ENCODE data around the gene MAPK8.

Gene MAPK8

DNA sequence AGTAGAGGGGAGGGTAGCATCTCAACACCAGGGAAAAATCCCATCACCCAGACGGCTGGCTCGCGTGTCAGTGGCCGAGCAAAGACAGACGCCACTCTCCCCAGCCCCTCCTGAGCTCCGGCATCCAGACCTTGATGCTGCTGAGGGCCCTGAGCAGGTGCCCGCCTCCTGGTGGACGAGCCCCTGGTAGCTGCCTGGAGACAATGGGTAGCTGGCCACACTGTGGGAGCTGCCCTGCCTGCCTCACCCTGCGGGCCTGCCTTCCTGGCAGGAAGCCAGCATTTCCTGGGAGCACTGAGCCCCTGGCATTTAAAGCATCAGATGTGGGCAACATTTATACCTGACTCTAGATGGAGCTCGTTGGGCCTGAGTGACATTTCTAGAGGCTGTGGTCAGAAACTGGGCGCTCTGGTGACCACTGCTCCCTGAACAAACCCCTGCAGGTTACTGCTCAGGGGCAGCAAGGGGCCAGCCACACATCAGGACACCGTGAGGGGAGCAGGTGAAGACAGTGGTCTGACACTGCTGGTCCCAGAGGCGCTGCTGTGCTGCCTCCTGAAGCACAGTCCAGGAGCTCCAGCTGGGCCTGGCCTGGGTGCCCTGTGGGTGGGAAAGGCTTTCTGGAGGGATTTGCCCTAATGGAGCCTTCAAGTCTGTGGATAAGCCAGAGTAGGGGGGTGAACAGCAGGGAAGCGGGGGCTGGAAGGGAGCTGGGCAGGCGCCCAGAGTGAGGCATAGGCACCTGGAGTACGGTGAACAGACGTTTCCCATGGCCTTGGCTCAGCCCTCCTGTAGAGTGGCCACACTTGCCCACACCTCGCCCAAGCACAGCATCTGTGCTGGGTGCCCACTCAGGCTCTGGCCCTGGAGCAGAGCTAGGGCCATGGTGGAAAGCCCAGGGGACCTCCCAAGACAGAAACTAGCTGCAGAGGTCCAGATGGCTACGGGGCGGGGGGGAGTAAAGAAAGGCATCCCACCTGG, 138.7 kb downstream of the MAPK8 start:
- TF ChIP-seq CTCF (IDR thresholded peaks at IDR 0.05): no peak
- H3K27ac ChIP-seq: no peak overlapping the region
- no peaks in the 10 kb centered on the region for H3K27me3 ChIP-seq
- no peaks in the 10 kb centered on the region for H3K36me3 ChIP-seq
- no peak overlapping the region for H3K4me3 ChIP-seq (ENCODE audit: low read depth in 1 of 2, low read length in 1 of 2)
- H3K4me1 ChIP-seq (ENCODE audit: control insufficient read depth in 1 of 2, insufficient read depth in 1 of 2, low read depth in 1 of 2, low read length in 1 of 2): no peaks in the 10 kb centered on the region
- no peaks in the 10 kb centered on the region for H3K9me3 ChIP-seq

- Histone ChIP-seq H3K4me3 (ENCODE audit: low read depth in 1 of 2, low read length in 1 of 2) (no peak overlapping the region), H3K27ac (no peak overlapping the region), H3K36me3 (no peaks in the 10 kb centered on the region), H3K4me1 (ENCODE audit: control insufficient read depth in 1 of 2, insufficient read depth in 1 of 2, low read depth in 1 of 2, low read length in 1 of 2) (no peaks in the 10 kb centered on the region), H3K9me3 (no peaks in the 10 kb centered on the region), H3K27me3 (no peaks in the 10 kb centered on the region)
- TF ChIP-seq CTCF (IDR thresholded peaks at IDR 0.05): no peak
Observed at GRCh38 chr10:48445932-48446331, 139.5 kb downstream of the MAPK8 start.

DNA sequence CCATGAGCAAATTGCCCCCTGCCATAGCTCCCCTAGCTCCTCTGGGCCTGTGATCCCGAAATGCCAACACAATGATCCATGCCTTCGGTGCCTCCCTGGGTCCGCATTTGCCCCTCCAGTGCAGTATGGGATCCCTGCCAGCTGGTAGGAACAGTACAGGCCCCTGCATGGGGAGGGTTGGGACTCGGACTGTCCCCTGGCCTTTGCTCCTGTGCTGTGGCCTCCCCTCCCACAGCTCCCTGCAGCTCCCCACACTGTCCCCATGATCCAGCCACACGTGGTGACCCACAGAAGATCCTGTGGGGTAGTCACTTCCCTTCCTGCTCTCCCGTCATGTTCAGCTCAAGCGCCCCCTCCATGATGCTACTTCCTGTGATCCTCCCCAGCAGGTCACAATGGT, 140.3 kb downstream of the MAPK8 start:
- no peak for TF ChIP-seq CTCF (IDR thresholded peaks at IDR 0.05)
- Histone ChIP-seq H3K27me3 (no peaks in the 10 kb centered on the region), H3K36me3 (no peaks in the 10 kb centered on the region), H3K4me3 (ENCODE audit: low read depth in 1 of 2, low read length in 1 of 2) (no peak overlapping the region), H3K27ac (no peak overlapping the region), H3K4me1 (ENCODE audit: control insufficient read depth in 1 of 2, insufficient read depth in 1 of 2, low read depth in 1 of 2, low read length in 1 of 2) (no peaks in the 10 kb centered on the region), H3K9me3 (no peaks in the 10 kb centered on the region)

DNA sequence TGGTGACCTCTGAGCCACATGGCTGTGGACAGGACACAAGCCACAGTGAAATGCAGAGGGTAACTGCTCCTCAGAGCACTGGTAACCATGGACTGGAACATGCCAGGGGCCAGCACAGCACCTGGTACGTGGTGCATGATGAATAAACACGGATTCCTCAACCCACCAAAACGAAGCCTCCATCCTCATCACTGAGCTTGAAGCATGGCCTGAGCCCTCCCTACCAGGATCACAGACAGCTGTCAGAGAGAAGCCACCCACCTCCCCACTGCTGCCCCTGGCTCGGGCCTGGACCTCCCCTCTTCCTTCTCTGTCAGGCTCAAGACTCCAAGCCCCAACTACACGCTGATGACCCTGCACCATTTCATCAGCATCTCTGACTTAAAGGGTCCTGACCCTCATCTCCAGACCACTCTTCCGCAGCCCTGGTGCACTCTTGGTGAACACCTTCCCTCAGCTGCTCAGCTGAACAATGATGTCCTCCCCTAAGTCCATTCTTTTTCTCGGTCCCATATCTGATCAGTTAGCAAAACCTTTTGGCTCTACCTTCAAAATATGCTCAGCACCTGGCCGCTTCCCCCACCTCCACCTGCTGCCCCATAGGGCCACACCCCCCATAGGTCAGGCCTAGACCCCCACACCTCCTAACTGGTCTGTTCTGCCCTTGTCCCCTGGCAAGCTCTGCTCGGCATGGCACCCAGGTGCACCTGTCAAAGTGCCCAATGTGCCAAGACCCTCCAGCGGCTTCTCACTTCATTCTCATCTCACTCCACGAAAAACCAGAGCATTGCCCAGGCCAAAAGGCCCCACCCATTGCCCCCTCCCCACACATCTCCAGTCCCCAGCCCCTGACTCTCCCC, 141.1 kb downstream of the MAPK8 start:
- no peak overlapping the region for H3K27ac ChIP-seq
- no peaks in the 10 kb centered on the region for H3K4me1 ChIP-seq (ENCODE audit: control insufficient read depth in 1 of 2, insufficient read depth in 1 of 2, low read depth in 1 of 2, low read length in 1 of 2)
- H3K27me3 ChIP-seq: no peaks in the 10 kb centered on the region
- H3K36me3 ChIP-seq: no peaks in the 10 kb centered on the region
- no peak overlapping the region for H3K4me3 ChIP-seq (ENCODE audit: low read depth in 1 of 2, low read length in 1 of 2)
- no peak for TF ChIP-seq CTCF (IDR thresholded peaks at IDR 0.05)
- no peaks in the 10 kb centered on the region for H3K9me3 ChIP-seq

GRCh38 chr10:48448796-48449195, 142.3 kb downstream of the MAPK8 start:
- H3K9me3 ChIP-seq: no peaks in the 10 kb centered on the region
- H3K4me3 ChIP-seq (ENCODE audit: low read depth in 1 of 2, low read length in 1 of 2): no peak overlapping the region
- H3K27me3 ChIP-seq: no peaks in the 10 kb centered on the region
- H3K36me3 ChIP-seq: no peaks in the 10 kb centered on the region
- no peaks in the 10 kb centered on the region for H3K4me1 ChIP-seq (ENCODE audit: control insufficient read depth in 1 of 2, insufficient read depth in 1 of 2, low read depth in 1 of 2, low read length in 1 of 2)
- no peak for TF ChIP-seq CTCF (IDR thresholded peaks at IDR 0.05)
- H3K27ac ChIP-seq: no peak overlapping the region
